A673 (cell line): ENCODE measurements around the gene TTR.

Experiments
- EZH2 ChIP-seq: fragments of 200-600 bp; sonication (generic); IDR thresholded peaks from 2 replicates; pipeline ENCODE4 v1.6.1; 2017; ENCODE audit warnings: borderline replicate concordance, low read depth, mild to moderate bottlenecking, mixed read lengths, antibody characterized with exemption, low read length; ENCODE audit not compliant: poor library complexity, severe bottlenecking
- TF ChIP-seq, protein P1 (sequence below): fragments of 300-800, 200-600 bp; sonication (generic); conservative IDR thresholded peaks from 2 replicates; pipeline ENCODE4 v1.5.1; 2017; ENCODE audit warnings: low read depth, mild to moderate bottlenecking, antibody characterized with exemption, low read length, moderate library complexity, mixed read lengths

DNA sequence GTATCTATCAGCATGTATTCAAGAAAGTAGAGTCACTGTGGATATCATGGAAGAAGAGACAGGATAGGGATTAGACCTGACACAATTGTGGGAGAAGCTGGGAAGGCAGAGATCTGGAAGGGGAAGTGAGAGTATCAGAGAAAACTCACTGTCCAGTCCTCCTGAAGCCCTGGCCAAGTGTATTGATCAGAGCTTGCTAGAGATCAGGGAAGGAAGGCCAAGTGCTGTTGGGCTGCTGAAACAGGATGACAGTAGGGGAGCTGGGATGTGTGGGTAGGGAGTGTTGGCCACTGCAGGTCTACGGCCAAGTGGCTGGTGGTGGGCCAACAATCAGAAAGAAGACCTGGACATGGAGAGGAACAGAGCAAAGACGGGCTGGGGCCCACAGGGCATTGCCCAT, 26.3 kb upstream of the TTR start:
- TF ChIP-seq EZH2 = no peak
- TF ChIP-seq, protein P1, sequence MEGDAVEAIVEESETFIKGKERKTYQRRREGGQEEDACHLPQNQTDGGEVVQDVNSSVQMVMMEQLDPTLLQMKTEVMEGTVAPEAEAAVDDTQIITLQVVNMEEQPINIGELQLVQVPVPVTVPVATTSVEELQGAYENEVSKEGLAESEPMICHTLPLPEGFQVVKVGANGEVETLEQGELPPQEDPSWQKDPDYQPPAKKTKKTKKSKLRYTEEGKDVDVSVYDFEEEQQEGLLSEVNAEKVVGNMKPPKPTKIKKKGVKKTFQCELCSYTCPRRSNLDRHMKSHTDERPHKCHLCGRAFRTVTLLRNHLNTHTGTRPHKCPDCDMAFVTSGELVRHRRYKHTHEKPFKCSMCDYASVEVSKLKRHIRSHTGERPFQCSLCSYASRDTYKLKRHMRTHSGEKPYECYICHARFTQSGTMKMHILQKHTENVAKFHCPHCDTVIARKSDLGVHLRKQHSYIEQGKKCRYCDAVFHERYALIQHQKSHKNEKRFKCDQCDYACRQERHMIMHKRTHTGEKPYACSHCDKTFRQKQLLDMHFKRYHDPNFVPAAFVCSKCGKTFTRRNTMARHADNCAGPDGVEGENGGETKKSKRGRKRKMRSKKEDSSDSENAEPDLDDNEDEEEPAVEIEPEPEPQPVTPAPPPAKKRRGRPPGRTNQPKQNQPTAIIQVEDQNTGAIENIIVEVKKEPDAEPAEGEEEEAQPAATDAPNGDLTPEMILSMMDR = no peak
